ENCODE results near the gene SPATA16. TPM values are rescaled to one million over a fixed set of nuclear protein-coding genes. Genes with fewer than 3 reads are reported as not detected.

Gene SPATA16
- total and polyA plus RNA-seq, 2 donors (not counting 1 experiment from before 2014, with no cell fraction given), result not detected

DNA sequence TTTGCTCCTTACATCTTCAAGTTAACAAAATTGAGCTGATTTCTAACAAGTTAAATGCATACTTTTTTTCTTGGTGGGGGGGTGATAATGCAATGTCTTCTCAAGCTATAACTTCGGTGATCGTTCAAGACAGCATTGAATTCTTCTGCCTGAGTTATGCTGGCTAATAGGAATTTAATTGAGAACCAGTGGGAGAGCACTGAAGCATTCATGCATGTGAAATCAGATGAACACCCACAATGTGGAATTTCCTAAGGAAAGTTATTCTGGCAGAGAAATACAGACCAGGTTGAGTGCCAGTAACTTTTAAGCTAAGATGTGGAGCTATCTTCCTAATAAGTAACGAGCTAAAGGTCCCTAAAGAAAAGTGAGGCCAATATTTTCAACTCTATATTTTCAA lies 3.0 kb downstream of the SPATA16 start:
- Mint-ChIP-seq H3K27ac (no peak overlapping the region), H3K27me3 (no peaks in the 10 kb centered on the region), H3K4me1 (no peaks in the 10 kb centered on the region), H3K4me3 (no peak overlapping the region), H3K9me3 (ENCODE audit: insufficient read depth) (no peaks in the 10 kb centered on the region)
- H3K4me1 ChIP-seq (ENCODE audit: control insufficient read depth in 2 of 2, insufficient read depth in 2 of 2, low read length in 2 of 2), result no peaks in the 10 kb centered on the region
- no peaks in the 10 kb centered on the region for H3K79me2 ChIP-seq (ENCODE audit: control insufficient read depth, insufficient read depth, low read length)
- no peak overlapping the region for H3K9ac ChIP-seq (ENCODE audit: low read length)
- ATAC-seq (ENCODE audit: low read depth) (no peak), DNase-seq (no peak)
- no peaks in the 10 kb centered on the region for H4K20me1 ChIP-seq (ENCODE audit: control insufficient read depth, insufficient read depth, low read length, poor library complexity, severe bottlenecking)
- H2AFZ ChIP-seq (ENCODE audit: insufficient read depth, low read depth, low read length, poor library complexity, severe bottlenecking), result no peak overlapping the region
- no peak overlapping the region for H3K27ac ChIP-seq (ENCODE audit: low read length in 2 of 2)
- peaks cover 0 to 4% (median 0%) of the 10 kb centered on the region in 3 donors for H3K9me3 ChIP-seq (ENCODE audit: control extremely low read depth in 1 of 3, control insufficient read depth in 2 of 3, insufficient read depth in 1 of 3, low read length in 2 of 3)
- TF ChIP-seq, protein P1, sequence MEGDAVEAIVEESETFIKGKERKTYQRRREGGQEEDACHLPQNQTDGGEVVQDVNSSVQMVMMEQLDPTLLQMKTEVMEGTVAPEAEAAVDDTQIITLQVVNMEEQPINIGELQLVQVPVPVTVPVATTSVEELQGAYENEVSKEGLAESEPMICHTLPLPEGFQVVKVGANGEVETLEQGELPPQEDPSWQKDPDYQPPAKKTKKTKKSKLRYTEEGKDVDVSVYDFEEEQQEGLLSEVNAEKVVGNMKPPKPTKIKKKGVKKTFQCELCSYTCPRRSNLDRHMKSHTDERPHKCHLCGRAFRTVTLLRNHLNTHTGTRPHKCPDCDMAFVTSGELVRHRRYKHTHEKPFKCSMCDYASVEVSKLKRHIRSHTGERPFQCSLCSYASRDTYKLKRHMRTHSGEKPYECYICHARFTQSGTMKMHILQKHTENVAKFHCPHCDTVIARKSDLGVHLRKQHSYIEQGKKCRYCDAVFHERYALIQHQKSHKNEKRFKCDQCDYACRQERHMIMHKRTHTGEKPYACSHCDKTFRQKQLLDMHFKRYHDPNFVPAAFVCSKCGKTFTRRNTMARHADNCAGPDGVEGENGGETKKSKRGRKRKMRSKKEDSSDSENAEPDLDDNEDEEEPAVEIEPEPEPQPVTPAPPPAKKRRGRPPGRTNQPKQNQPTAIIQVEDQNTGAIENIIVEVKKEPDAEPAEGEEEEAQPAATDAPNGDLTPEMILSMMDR (IDR thresholded peaks at IDR 0.05), result no peak
- TF ChIP-seq EZH2 (IDR thresholded peaks at IDR 0.05; ENCODE audit: borderline replicate concordance, insufficient read depth, low read depth, low read length, poor library complexity, severe bottlenecking), result no peak
- ChIA-PET CTCF (no interaction called here), POLR2A (no interaction called here)
- intact Hi-C loops (cut with micrococcal nuclease), result no loop called here
- no peaks in the 10 kb centered on the region for H3K27me3 ChIP-seq (replicated peaks in 1 of 4; ENCODE audit: control extremely low read depth in 1 of 4, control insufficient read depth in 3 of 4, insufficient read depth in 4 of 4, low read length in 3 of 4)
- H3K4me3 ChIP-seq (ENCODE audit: control extremely low read depth in 1 of 5, extremely low read depth in 1 of 5, insufficient read depth in 1 of 5, low read depth in 2 of 5, low read length in 4 of 5), result no peak overlapping the region
- WGBS (ENCODE audit: insufficient coverage), result 92% methylated on average over 2 of the region's 3 CpGs
- H3K36me3 ChIP-seq (replicated peaks in 1 of 2; ENCODE audit: control extremely low read depth in 1 of 2, control insufficient read depth in 1 of 2, extremely low read depth in 1 of 2, insufficient read depth in 2 of 2, low read length in 1 of 2), result no peaks in the 10 kb centered on the region
- no peak overlapping the region for H3K4me2 ChIP-seq (replicated peaks; ENCODE audit: low read depth, low read length, poor library complexity, severe bottlenecking)

DNA sequence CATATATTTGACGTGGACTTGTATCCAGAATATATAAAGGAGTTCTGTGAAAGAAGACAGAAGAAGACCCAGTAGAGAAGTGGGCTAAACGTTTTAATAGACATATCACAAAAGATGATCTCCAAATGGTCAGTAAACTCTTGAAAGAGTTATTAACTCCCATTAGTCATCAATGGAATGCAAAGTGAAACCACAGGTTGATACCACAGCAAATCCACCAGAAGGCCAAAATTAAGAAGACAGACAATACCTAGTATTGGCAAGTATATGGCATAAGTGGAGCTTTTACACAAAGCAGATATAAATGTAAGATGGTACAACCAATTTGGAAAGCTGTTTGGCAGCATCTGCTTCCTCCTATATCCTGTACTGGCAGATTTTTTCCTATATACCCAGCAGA lies 6.0 kb downstream of the SPATA16 start:
- intact Hi-C loops (cut with micrococcal nuclease), result no loop called here
- H3K27ac Mint-ChIP-seq, result no peak overlapping the region
- Histone ChIP-seq H3K9me3 (ENCODE audit: control extremely low read depth in 1 of 3, control insufficient read depth in 2 of 3, insufficient read depth in 1 of 3, low read length in 2 of 3) (no peaks in the 10 kb centered on the region), H3K4me2 (replicated peaks; ENCODE audit: low read depth, low read length, poor library complexity, severe bottlenecking) (no peak overlapping the region), H3K79me2 (ENCODE audit: control insufficient read depth, insufficient read depth, low read length) (no peaks in the 10 kb centered on the region), H3K4me3 (ENCODE audit: control extremely low read depth in 1 of 5, extremely low read depth in 1 of 5, insufficient read depth in 1 of 5, low read depth in 2 of 5, low read length in 4 of 5) (no peak overlapping the region), H4K20me1 (ENCODE audit: control insufficient read depth, insufficient read depth, low read length, poor library complexity, severe bottlenecking) (no peaks in the 10 kb centered on the region), H3K27ac (ENCODE audit: low read length in 2 of 2) (no peak overlapping the region), H3K27me3 (replicated peaks in 1 of 4; ENCODE audit: control extremely low read depth in 1 of 4, control insufficient read depth in 3 of 4, insufficient read depth in 4 of 4, low read length in 3 of 4) (no peaks in the 10 kb centered on the region), H2AFZ (ENCODE audit: insufficient read depth, low read depth, low read length, poor library complexity, severe bottlenecking) (no peak overlapping the region), H3K9ac (ENCODE audit: low read length) (no peak overlapping the region), H3K36me3 (replicated peaks in 1 of 2; ENCODE audit: control extremely low read depth in 1 of 2, control insufficient read depth in 1 of 2, extremely low read depth in 1 of 2, insufficient read depth in 2 of 2, low read length in 1 of 2) (no peaks in the 10 kb centered on the region), H3K4me1 (ENCODE audit: control insufficient read depth in 2 of 2, insufficient read depth in 2 of 2, low read length in 2 of 2) (no peaks in the 10 kb centered on the region)
- H3K9me3 Mint-ChIP-seq (ENCODE audit: insufficient read depth), result no peaks in the 10 kb centered on the region
- ChIA-PET POLR2A (no interaction called here), CTCF (no interaction called here)
- DNase-seq, result no peak
- no CpG with 5 or more reads among the region's 2 CpGs for WGBS (ENCODE audit: insufficient coverage)
- TF ChIP-seq EZH2 (IDR thresholded peaks at IDR 0.05; ENCODE audit: borderline replicate concordance, insufficient read depth, low read depth, low read length, poor library complexity, severe bottlenecking), result no peak
- TF ChIP-seq, protein P1 (IDR thresholded peaks at IDR 0.05), result no peak
- H3K4me1 Mint-ChIP-seq, result no peaks in the 10 kb centered on the region
- H3K4me3 Mint-ChIP-seq, result no peak overlapping the region
- H3K27me3 Mint-ChIP-seq, result no peaks in the 10 kb centered on the region
- no peak for ATAC-seq (ENCODE audit: low read depth)

All from B cell (primary cell).